Amygdala (tissue), 56 donors: Measurements from ENCODE around the gene MTR.
"Not testable (repeated sequence)": the region's sequence is repeated elsewhere in the genome, so short reads cannot be mapped to it uniquely, and the experiment has no call there.

Experiments
- DNase-seq, 56 donors: peaks; one replicate each; lab custom pipeline; 2025; lab: John Stamatoyannopoulos, UW

MTR gene

GRCh38 chr1:236829085-236829484 lies 34.0 kb downstream of the MTR start:
- DNase-seq, result no peak

GRCh38 chr1:236830116-236830515 lies 35.0 kb downstream of the MTR start:
- DNase-seq, result no peak

- DNase-seq, result peak in 2 of 56 donors; percentile 1 to 30
These were observed 35.5 kb downstream of the MTR start for GRCh38 chr1:236830560-236830959.

DNA sequence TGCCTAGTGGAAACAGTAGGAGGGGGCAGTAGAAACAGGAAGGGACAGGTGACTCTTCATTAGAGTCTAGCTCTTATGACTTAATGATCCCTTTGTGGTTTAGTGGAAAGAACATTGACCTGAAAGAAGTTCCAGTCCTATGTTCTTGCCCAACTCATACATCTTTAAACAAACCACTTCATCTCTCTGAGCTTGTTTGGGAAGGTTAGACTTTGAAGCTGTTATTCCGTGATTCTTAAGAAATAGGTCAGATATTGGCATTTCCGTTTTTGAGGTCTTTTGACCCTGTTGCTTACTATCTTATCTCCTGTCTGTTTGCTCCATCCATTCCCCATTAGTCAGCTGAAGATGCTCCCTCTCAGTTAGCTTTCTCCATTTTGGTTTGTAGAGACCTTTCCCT lies 38.5 kb downstream of the MTR start:
- DNase-seq, result no peak

GRCh38 chr1:236834876-236835275 lies 39.8 kb downstream of the MTR start:
- no peak for DNase-seq

- DNase-seq, result no peak
These were observed 40.4 kb downstream of the MTR start for GRCh38 chr1:236835491-236835890.

GRCh38 chr1:236836157-236836556 lies 41.1 kb downstream of the MTR start:
- DNase-seq, result no peak

DNA sequence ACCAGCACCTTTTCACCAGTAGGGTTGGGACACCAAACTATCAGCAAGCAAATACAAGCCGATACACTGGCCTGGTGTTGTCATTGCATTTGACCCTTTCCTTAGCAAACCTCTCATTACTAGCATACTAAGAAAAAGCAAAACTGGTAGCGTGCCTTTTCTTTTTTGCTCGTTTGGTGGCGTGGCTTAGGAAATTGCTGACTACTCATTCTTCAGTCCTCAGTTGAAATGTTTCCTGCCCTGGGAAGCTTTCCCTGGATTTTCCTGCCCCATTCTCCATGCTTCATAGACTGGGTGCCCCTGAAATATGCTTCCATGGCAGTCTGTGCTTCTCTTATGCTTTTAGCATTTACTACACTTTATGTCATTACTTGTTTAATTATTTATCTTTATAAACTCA lies 42.0 kb downstream of the MTR start:
- DNase-seq, result no peak

- no peak for DNase-seq
These were observed 42.8 kb downstream of the MTR start for GRCh38 chr1:236837897-236838296.

DNA sequence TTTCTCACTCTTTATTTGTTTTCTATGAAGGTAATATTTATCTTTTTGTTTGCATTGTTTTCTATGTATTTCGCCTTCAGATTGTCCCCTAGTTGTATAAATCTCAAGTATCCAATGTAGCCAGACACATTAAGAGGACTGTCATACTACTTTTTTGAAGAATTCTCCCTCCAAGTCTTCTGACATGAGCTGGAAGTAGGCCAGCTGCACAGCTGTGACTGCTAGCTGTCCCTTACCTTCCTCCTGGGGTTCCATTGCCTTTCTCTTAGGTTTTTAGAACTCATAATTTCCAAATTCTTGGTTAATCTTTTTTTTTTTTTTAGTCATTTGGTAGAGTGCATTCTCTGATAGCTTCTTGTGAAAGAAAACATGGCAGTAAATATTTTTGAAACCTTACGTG lies 46.2 kb downstream of the MTR start:
- DNase-seq, result no peak

GRCh38 chr1:236844499-236845271 lies 49.6 kb downstream of the MTR start:
- DNase-seq, result no peak

- DNase-seq, result no peak
These were observed 50.7 kb downstream of the MTR start for GRCh38 chr1:236845830-236846229.

- DNase-seq, result no peak
These were observed 53.3 kb downstream of the MTR start for GRCh38 chr1:236848274-236848923.

DNA sequence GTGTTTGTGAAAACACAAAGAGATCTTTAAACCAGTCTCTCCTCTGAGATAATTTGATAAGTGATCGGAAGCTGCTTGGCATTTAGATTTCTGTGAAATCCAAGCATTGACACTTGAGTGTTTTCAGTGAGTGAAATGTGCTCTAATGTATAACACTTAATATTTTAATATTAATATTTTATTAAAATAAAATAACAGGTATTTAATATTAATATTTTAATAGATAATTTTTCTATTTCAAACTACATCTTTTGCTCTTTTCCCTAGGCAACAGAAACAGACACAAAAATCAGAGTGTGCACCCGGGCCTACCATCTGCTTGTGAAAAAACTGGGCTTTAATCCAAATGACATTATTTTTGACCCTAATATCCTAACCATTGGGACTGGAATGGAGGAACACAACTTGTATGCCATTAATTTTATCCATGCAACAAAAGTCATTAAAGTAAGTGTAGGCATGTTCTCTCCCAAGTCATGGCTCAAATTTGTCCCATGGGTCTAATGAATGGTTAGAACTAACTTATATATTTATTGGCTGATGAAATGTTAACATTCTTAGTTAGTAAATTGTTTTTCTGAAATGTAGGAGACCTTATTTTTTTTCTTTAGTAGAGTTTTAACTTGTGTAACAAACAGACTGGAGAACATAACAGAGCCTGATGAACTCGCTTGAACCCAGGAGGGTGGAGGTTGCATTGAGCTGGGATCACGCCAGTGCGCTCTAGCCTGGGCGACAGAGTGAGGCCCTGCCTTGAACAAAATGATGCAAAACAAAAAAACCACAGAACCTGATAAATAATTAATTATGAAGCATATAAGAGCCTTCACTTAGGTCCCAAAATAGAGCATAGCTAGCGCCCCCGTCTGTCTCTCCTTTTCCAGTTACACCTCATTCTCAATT lies 55.2 kb downstream of the MTR start:
- no peak for DNase-seq

DNA sequence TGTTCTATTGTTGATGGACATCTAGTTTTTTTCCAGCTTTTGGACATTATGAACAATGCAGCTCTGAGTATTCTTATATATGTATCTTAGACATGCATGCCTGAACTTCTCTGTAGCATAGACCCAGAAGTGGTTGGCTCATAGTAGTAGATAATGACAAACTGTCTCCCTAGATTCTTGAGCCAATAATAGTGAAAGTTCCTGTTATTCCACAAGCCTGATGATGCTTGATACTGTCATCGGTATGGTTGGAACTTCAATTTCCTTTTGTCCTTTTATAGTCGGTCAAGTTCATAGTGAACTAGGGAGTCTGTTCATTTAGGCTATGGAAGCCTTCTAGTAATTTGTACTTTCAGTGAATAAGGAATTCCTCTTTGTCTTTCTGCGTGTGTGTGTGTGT lies 56.8 kb downstream of the MTR start:
- no peak for DNase-seq

DNA sequence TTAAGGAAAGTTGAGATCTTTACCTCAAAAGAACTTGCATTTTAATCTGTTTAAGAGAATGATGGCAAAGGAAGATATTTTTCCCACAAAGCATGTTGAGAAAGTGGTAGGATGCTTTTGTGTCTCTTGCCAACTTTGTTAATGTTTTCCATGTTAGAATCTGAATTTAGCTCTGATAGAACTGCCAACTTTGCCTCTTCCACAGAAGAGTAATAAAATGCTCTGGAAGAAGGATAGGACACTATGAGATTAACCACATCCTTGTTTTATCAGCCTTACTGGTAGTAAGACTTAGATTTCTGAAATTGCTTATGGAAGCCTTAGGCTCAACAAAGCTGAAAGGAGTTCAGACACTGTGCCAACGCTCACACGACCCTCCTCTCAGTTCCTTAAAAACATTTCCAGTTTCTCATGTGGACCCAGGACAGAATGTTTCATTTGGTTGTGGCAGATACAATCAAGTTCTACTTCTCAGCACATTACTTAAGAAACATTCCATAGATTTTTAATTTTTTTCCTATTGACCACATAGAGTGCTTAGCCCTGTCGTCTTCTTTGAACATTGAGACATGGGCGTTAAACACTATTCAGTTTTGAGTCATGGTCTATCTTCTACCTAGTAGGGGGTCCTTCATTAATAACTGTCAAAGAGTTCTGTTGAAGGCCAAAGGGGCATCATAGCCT lies 59.0 kb downstream of the MTR start:
- no peak for DNase-seq

DNA sequence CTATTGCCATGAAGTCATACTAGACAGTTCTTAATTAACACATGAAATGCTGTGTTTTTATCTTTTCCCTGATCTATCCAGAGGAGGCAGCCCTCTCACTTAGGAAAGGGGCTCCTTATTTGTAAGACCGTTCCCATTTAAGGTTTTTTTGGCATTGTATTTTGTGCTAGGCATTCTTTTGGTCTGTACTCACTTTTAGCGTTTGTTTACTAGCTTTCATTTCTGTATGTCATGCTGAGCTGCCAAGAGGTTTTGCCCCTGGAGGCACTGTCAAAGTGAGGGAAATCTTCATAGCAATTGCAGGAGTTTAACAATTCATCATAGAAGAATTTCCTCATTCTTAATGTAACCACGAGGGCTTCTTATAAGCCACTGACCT lies 59.5 kb downstream of the MTR start:
- DNase-seq, result no peak

DNA sequence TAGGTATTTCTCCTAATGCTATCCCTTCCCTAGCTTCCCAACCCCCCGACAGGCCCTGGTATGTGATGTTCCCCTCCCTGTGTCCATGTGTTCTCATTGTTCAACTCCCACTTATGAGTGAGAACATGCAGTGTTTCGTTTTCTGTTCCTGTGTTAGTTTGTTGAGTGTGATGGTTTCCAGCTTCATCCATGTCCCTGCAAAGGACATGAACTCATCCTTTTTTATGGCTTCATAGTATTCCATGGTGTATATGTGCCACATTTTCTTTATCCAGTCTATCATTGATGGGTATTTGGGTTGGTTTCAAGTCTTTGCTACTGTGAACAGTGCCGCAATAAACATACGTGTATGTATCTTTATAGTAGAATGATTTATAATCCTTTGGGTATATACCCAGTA lies 61.6 kb downstream of the MTR start:
- not testable (repeated sequence) for DNase-seq

- no peak for DNase-seq
These were observed 63.1 kb downstream of the MTR start for GRCh38 chr1:236858165-236858564.

GRCh38 chr1:236860101-236860500 lies 65.0 kb downstream of the MTR start:
- DNase-seq, result no peak

DNA sequence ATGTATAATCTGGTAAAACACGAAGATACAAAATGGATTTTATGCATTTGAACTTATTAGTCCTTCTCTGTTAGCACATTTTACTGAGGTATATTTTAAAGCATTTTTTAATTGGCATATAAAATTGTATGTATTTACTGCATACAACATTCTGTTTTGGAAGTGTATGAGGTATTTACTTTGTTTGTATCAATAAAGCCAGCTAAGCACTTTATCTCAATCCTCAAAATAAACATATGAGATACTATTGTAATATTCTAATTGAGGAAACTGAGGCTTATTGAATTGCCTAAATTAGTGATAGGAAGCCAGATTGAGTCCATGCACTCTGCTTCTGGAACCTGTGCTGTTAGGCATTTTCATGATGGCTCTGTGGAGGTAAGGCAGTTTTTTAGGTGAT lies 65.6 kb downstream of the MTR start:
- no peak for DNase-seq
